Measurements from ENCODE around the gene CCDC142. TPM values are rescaled to one million over a fixed set of nuclear protein-coding genes. Genes with fewer than 3 reads are reported as not detected.

Gene CCDC142, protein sequence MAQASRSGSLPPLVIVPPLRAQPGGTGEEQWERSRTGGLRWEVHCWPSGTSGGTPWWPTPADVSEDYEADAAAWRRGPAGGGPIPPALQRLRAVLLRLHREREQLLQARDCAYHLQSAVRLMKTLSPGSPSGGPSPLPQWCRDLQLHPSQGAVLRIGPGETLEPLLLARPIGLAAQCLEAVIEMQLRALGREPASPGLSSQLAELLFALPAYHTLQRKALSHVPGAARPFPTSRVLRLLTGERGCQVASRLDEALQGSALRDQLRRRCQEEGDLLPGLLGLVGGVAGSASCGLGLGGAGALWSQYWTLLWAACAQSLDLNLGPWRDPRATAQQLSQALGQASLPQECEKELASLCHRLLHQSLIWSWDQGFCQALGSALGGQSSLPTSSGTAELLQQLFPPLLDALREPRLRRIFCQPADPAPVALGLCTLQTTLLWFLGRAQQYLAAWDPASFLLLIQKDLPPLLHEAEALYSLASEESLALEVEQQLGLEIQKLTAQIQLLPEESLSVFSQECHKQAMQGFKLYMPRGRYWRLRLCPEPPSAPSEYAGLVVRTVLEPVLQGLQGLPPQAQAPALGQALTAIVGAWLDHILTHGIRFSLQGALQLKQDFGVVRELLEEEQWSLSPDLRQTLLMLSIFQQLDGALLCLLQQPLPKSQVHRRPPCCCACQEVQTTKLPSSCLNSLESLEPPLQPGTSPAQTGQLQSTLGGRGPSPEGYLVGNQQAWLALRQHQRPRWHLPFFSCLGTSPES
- total RNA-seq = 10 to 100 TPM; 20.9 to 25.0 TPM

GRCh38 chr2:74482801-74483674 is at the start of gene CCDC142, which contains the start of gene TTC31:
Gene CCDC142 (minus strand): TSS chr2:74482998. CDS start chr2:74482837, 161 bp downstream.
Gene TTC31 (plus strand): TSS chr2:74483081. CDS start chr2:74483096, 15 bp downstream.
- H3K9me3 Mint-ChIP-seq = no peaks in the 10 kb centered on the region
- H3K4me3 Mint-ChIP-seq = peak within 1 kb of the TSS; percentile 99
- H3K27me3 Mint-ChIP-seq = no peaks in the 10 kb centered on the region
- H3K4me1 Mint-ChIP-seq = peaks cover 48% of the 10 kb centered on the region
- CTCF ChIA-PET = interaction anchor here (0.6 to 8.2 kb wide), 23 partner anchors 8 to 475 kb away, joined by 3 to 107 read pairs (median 7); partner anchors contain the start of genes AUP1, C2orf81, DQX1 and HTRA2
- peak within 1 kb of the TSS; percentile 98 for H3K27ac Mint-ChIP-seq
- POLR2A ChIA-PET = interaction anchor here (0.6 to 4.7 kb wide), 24 partner anchors 10 to 361 kb away, joined by 3 to 103 read pairs (median 10); partner anchors contain the start of genes AUP1, DOK1, HTRA2 and INO80B
- DNase-seq = peak; percentile 94
- peaks cover 38% of the 10 kb centered on the region for H3K36me3 Mint-ChIP-seq (ENCODE audit: low read depth)

DNA sequence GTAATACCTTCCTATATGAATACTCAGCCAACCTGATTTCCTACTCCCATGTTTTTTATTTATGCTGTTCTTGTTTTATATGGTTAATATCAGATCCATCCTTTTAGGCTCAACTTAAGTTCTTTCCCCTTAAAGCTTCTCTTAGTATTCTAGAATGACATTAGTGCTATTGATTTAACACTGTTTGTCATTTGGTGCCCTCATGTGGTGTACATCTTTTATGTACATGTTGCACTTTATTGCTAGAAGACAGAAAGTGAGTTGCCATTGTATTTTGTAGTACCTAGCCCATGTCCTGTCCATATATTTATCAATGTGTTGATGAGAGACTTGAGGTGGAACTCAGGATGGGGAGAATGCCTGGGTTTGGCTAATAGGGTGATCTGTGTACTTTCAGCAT is 49.4 kb upstream of the CCDC142 start:
- Mint-ChIP-seq H3K9me3 (no peaks in the 10 kb centered on the region), H3K27me3 (peaks cover 4% of the 10 kb centered on the region), H3K4me1 (peaks cover 39% of the 10 kb centered on the region), H3K27ac (peak overlapping the region; percentile 62), H3K4me3 (peak overlapping the region; percentile 27), H3K36me3 (ENCODE audit: low read depth) (peaks cover 41% of the 10 kb centered on the region)
- no peak for DNase-seq
- ChIA-PET POLR2A (interaction anchor here (0.9 to 6.5 kb wide), 13 partner anchors 9 to 77 kb away, joined by 3 to 66 read pairs (median 27); partner anchors contain the start of genes CCDC142, DOK1, INO80B and LBX2), CTCF (interaction anchor here (0.6 to 7.1 kb wide), 25 partner anchors 13 to 705 kb away, joined by 3 to 109 read pairs (median 5); partner anchors contain the start of genes C2orf81, CCDC142, INO80B and LBX2)

- peak overlapping the region; percentile 97 for H3K4me3 Mint-ChIP-seq
- H3K4me1 Mint-ChIP-seq = peaks cover 45% of the 10 kb centered on the region
- POLR2A ChIA-PET = interaction anchor here (0.9 to 6.5 kb wide), 20 partner anchors 8 to 605 kb away, joined by 3 to 66 read pairs (median 6); partner anchors contain the start of genes C2orf81, CCDC142, DGUOK and DOK1
- DNase-seq = no peak
- H3K27ac Mint-ChIP-seq = peak overlapping the region; percentile 96
- CTCF ChIA-PET = interaction anchor here (0.6 to 7.1 kb wide), 28 partner anchors 14 to 794 kb away, joined by 3 to 109 read pairs (median 5); partner anchors contain the start of genes C2orf81, CCDC142, INO80B and LBX2
- no peaks in the 10 kb centered on the region for H3K27me3 Mint-ChIP-seq
- peaks cover 46% of the 10 kb centered on the region for H3K36me3 Mint-ChIP-seq (ENCODE audit: low read depth)
- H3K9me3 Mint-ChIP-seq = no peaks in the 10 kb centered on the region
Observed at GRCh38 chr2:74531666-74532065, 48.9 kb upstream of the CCDC142 start.

DNA sequence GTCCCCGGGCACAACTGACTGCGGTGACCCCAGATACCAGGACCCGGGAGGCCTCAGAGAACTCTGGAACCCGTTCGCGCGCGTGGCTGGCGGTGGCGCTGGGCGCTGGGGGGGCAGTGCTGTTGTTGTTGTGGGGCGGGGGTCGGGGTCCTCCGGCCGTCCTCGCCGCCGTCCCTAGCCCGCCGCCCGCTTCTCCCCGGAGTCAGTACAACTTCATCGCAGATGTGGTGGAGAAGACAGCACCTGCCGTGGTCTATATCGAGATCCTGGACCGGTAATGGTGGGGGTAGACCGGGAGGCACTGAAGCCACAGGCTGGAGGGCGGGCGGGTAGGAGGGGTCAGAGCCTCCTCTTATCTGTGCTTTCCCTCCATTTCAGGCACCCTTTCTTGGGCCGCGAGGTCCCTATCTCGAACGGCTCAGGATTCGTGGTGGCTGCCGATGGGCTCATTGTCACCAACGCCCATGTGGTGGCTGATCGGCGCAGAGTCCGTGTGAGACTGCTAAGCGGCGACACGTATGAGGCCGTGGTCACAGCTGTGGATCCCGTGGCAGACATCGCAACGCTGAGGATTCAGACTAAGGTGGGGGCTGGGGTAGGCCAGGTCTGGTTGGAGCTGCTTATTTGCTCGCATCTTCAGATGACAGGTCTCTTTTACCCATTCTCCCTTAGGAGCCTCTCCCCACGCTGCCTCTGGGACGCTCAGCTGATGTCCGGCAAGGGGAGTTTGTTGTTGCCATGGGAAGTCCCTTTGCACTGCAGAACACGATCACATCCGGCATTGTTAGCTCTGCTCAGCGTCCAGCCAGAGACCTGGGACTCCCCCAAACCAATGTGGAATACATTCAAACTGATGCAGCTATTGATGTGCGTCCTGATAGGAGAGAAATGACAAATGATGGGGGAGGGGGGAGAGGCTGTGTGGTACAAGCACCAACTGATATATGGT is 47.7 kb upstream of the CCDC142 start:
- Mint-ChIP-seq H3K36me3 (ENCODE audit: low read depth) (peaks cover 57% of the 10 kb centered on the region), H3K27me3 (no peaks in the 10 kb centered on the region), H3K27ac (peak overlapping the region; percentile 96), H3K4me3 (peak overlapping the region; percentile 97), H3K9me3 (no peaks in the 10 kb centered on the region), H3K4me1 (peaks cover 55% of the 10 kb centered on the region)
- ChIA-PET CTCF (interaction anchor here (0.7 to 7.1 kb wide), 23 partner anchors 11 to 793 kb away, joined by 3 to 109 read pairs (median 4); partner anchors contain the start of genes CCDC142, INO80B, MOGS and MRPL53), POLR2A (interaction anchor here (0.8 to 6.5 kb wide), 30 partner anchors 8 to 793 kb away, joined by 3 to 66 read pairs (median 6); partner anchors contain the start of genes C2orf81, CCDC142, DGUOK and DOK1)
- peak; percentile 63 for DNase-seq

- peaks cover 55% of the 10 kb centered on the region for H3K4me1 Mint-ChIP-seq
- peak; percentile 95 for DNase-seq
- peak within 1 kb of the TSS; percentile 97 for H3K4me3 Mint-ChIP-seq
- ChIA-PET POLR2A (interaction anchor here (0.6 to 6.5 kb wide), 27 partner anchors 9 to 792 kb away, joined by 3 to 66 read pairs (median 6); partner anchors contain the start of genes C2orf81, CCDC142, DOK1 and HK2), CTCF (interaction anchor here (0.6 to 7.1 kb wide), 11 partner anchors 10 to 138 kb away, joined by 3 to 109 read pairs (median 4); partner anchors contain the start of genes CCDC142, INO80B, MRPL53 and TTC31)
- H3K27me3 Mint-ChIP-seq = no peaks in the 10 kb centered on the region
- H3K36me3 Mint-ChIP-seq (ENCODE audit: low read depth) = peaks cover 60% of the 10 kb centered on the region
- H3K27ac Mint-ChIP-seq = peak within 1 kb of the TSS; percentile 96
- H3K9me3 Mint-ChIP-seq = no peaks in the 10 kb centered on the region
Observed at GRCh38 chr2:74529357-74530238, 46.8 kb upstream of the CCDC142 start, which contains the start of the genes AUP1 and HTRA2. Gene AUP1 (minus strand): TSS chr2:74529706. CDS start chr2:74529629, 77 bp downstream. Gene HTRA2 (plus strand): TSS chr2:74529933. CDS start chr2:74530007, 74 bp downstream.

- Mint-ChIP-seq H3K4me3 (peak overlapping the region; percentile 97), H3K4me1 (peaks cover 55% of the 10 kb centered on the region), H3K27ac (peak overlapping the region; percentile 96), H3K36me3 (ENCODE audit: low read depth) (peaks cover 60% of the 10 kb centered on the region), H3K9me3 (no peaks in the 10 kb centered on the region), H3K27me3 (no peaks in the 10 kb centered on the region)
- POLR2A ChIA-PET = interaction anchor here (0.6 to 6.5 kb wide), 24 partner anchors 8 to 306 kb away, joined by 3 to 66 read pairs (median 6); partner anchors contain the start of genes CCDC142, DOK1, HK2 and INO80B
- CTCF ChIA-PET = interaction anchor here (0.8 to 7.1 kb wide), 6 partner anchors 9 to 70 kb away, joined by 3 to 109 read pairs (median 15); partner anchors contain the start of genes CCDC142, MRPL53, TTC31 and WBP1
- no peak for DNase-seq
Observed at GRCh38 chr2:74528600-74529356, 46.0 kb upstream of the CCDC142 start.

GRCh38 chr2:74527741-74528140 is 44.9 kb upstream of the CCDC142 start:
- no peak for DNase-seq
- peak overlapping the region; percentile 96 for H3K27ac Mint-ChIP-seq
- peak overlapping the region; percentile 97 for H3K4me3 Mint-ChIP-seq
- H3K4me1 Mint-ChIP-seq = peaks cover 61% of the 10 kb centered on the region
- no peaks in the 10 kb centered on the region for H3K27me3 Mint-ChIP-seq
- ChIA-PET CTCF (interaction anchor here (7.1 kb wide), 1 partner anchor 45 kb away, joined by 90 read pairs; the partner anchor contains the start of genes CCDC142 and TTC31), POLR2A (interaction anchor here (0.6 to 6.5 kb wide), 5 partner anchors 14 to 61 kb away, joined by 3 to 57 read pairs (median 3); partner anchors contain the start of genes CCDC142, LBX2, PCGF1 and TTC31)
- H3K9me3 Mint-ChIP-seq = no peaks in the 10 kb centered on the region
- peaks cover 55% of the 10 kb centered on the region for H3K36me3 Mint-ChIP-seq (ENCODE audit: low read depth)

- CTCF ChIA-PET = interaction anchor here (0.7 to 7.1 kb wide), 4 partner anchors 44 to 345 kb away, joined by 3 to 90 read pairs (median 6); partner anchors contain the start of genes CCDC142, MRPL53 and TTC31
- Mint-ChIP-seq H3K27ac (no peak overlapping the region), H3K36me3 (ENCODE audit: low read depth) (peaks cover 46% of the 10 kb centered on the region), H3K4me3 (no peak overlapping the region), H3K9me3 (no peaks in the 10 kb centered on the region), H3K27me3 (peaks cover 6% of the 10 kb centered on the region), H3K4me1 (peaks cover 63% of the 10 kb centered on the region)
- POLR2A ChIA-PET = interaction anchor here (0.8 to 6.5 kb wide), 10 partner anchors 12 to 68 kb away, joined by 3 to 52 read pairs (median 4); partner anchors contain the start of genes CCDC142, LBX2, MRPL53 and PCGF1
- DNase-seq = no peak
Observed at GRCh38 chr2:74526649-74527230, 43.9 kb upstream of the CCDC142 start.
